DMS 273 (cell line): ENCODE measurements around the gene PDE6C.

Experiments
- DNase-seq: peaks from one replicate; lab custom pipeline; 2025; ENCODE audit not compliant: unreplicated experiment; lab: John Stamatoyannopoulos, UW

Gene PDE6C

GRCh38 chr10:93612311-93612710 lies at the start of gene PDE6C:
PDE6C (plus strand) TSS chr10:93612537; CDS start chr10:93612726, 189 bp downstream.
- no peak for DNase-seq

DNA sequence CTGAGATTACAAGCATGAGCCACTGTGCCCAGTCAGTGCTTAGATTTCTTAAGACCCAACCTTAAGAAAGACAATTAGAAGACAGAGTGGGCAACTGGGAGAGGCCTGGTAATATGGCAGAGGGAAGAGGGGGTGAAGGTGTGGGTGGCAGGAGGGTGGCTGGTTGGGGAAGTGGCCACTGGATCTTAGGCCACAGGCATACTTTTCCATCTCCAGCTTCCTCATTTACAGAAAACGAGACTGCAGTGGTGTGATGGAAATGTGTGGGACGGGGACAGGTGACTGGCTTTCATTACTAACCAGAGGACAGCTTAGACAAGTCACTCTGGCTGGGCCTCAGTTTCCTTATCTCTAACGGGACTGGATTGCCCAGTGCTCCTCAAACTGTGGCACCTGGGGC lies 46.9 kb upstream of the PDE6C start:
- no peak for DNase-seq

GRCh38 chr10:93566435-93567276 lies 45.7 kb upstream of the PDE6C start, which contains the start of gene FFAR4:
FFAR4 (plus strand) TSS chr10:93566665; CDS start chr10:93566721, 56 bp downstream.
- DNase-seq: peak; percentile 56

DNA sequence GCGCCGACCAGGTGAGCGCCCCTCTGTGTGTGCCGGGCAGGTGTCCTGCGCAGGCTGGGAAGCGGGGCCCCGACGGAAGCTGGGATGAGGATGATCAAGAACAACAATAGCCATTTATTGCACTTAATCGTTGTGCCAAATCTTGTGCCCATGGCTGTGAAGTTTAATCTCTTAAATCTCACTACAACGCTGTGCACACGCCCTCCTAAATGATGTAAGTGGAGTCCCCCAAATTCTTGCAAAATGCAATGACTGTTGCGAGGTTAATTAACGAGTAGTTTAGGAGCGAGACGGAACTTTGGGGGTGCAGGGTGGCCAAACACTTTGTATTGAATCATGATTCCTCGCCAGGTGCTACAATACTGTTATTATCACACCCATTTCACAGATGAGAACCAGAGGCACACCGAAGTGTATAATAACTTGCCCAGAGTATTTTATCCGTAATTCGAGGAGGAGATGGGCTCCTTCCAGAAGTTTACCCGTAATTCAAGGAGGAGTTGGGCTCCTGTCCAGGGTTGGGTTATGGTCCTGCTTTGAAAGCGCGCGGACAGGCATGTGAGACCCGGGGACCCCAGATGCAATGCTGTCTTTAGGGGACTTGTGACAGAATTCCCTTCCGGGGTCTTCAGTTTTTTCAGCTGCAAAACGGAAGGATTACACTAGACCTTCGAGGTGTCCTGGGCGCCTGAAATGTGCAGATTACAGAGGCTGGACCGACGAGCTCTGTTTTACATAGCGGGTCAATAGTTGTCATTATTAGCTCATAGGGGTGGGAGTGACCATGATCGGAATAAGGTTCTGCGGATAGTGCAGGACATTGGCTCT lies 44.8 kb upstream of the PDE6C start:
- DNase-seq: no peak

- DNase-seq: no peak
Observed at GRCh38 chr10:93568105-93568390, 44.3 kb upstream of the PDE6C start.

DNA sequence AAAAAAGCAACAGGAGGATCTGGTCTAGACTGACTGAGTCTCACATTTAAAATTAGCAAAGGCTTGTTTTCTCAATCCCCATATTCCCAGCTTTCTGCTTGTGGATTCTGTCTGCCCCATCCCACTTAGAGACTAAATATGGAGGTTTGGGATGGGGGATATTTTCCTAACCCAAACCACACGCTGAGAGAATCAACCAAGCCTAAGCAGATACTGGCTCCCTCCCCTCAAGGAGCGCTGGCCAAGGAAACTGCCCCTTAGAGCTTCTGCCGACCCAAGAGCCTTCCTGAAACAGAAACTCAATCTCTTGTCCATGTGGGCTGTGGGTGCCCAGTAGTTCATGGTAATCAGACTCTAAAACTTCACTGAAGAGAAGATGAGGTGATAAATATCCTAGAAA lies 42.0 kb upstream of the PDE6C start:
- no peak for DNase-seq

DNA sequence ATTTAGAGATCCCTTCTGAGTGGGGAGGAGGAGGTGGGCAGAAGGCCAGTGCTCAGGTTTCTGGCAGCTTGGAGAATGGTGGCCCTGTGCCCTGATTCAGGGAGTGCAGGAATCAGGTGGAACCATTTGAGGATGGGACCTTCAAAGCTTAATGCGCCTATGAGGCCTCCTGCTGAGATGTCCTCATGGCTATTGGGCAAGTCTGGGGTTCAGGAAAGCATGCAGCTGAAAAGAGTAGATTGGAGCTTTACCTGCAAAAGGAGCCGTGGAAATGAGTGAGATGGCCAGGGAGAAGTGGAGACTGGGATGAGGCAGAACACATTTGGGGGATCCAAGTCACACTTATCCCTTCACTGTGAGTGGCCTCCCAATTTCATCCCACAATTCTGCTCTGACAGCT lies 39.7 kb upstream of the PDE6C start:
- no peak for DNase-seq

- no peak for DNase-seq
Observed at GRCh38 chr10:93573051-93573909, 39.1 kb upstream of the PDE6C start.

GRCh38 chr10:93573924-93574323 lies 38.4 kb upstream of the PDE6C start:
- DNase-seq: no peak

DNA sequence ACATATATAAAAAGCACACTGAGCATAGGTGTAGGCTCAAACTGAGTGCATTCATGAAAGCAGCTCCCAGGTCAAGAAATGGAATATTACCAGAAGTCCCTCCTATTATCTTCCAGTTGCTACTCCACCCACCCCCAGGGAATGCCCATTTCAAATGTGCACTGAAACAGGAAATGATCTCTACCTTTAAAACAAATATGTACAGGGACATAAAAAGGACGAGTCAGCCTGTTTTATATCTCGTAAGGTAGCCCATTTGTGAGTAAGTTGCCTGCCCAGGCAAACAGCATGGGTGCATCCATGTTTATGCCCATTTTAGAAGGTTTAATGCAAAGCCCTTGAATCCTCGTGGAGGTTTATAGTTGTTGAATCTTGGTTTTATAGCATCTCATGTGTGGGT lies 35.4 kb upstream of the PDE6C start:
- no peak for DNase-seq

DNA sequence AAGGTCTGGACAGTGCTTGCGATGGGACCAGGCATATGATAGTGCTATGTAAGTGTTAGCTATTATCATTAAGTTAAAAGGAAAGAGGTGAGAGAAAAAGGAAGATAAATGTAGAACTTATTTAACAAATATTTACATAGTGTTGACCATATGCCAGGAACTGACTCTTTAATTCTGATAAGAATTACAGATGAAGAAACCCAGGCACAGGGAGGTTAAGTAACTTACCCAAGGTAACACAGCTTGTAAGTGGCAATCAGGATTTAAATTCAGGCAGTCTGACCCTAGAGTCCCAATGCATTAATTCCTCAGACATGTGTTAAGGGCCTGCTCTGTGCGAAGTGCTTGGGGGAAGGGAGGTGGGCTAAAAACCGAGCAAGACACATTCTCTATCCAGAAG lies 34.8 kb upstream of the PDE6C start:
- no peak for DNase-seq

DNA sequence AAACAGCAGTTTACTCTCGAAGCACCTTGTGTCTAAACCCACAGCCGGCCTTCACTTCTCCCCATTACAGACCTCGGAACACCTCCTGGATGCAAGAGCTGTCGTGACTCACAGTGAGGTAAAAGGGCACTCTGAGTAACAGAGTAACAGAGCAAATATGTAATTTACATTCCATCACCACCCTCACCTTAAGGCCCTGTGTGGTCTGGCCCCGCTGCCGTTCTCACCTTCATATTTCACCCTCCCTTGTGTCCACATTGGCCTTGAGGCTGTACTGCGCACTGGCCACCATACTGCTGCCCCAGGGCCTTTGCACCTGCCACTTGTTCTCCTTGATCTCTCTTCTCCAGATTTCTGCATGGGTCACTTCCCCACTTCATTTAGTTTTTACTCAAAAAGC lies 33.2 kb upstream of the PDE6C start:
- DNase-seq: no peak

DNA sequence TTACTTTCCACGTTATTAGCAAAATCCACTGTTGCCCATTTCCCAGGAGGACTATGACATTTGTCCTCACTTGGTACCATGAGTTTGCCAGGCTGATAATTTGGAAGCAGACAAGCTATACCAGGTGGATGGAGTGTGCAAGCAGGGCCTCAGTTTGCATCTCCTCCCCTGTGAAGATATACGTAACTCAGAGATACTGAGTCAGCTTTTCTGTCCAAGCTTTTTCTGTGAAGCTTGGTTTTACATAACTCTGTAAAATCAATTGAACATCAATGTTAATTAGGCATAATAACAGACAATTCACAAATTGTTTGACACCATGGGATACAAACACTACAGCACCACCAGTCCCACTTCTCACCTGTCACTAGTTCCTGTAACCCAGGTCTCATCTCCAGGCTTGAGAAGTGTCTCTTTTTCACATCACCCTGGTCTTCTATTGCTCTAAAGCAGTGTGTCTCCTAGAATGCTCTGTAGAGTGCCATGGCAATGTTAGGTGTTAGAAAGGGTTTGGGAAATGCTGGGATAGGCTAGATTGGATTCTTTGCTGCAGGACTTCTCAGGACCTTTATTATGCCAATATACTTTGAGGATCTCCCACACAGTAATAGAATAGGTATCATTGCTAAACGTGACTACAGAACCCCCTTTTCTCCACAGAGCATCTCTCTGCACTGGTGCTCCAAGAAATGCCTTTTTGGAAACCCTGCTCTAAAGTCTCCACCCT lies 32.2 kb upstream of the PDE6C start:
- DNase-seq: no peak

- DNase-seq: peak; percentile 34
Observed at GRCh38 chr10:93580828-93581227, 31.5 kb upstream of the PDE6C start.

- no peak for DNase-seq
Observed at GRCh38 chr10:93584445-93584844, 27.9 kb upstream of the PDE6C start.

- DNase-seq: no peak
Observed at GRCh38 chr10:93589648-93590562, 22.4 kb upstream of the PDE6C start.

DNA sequence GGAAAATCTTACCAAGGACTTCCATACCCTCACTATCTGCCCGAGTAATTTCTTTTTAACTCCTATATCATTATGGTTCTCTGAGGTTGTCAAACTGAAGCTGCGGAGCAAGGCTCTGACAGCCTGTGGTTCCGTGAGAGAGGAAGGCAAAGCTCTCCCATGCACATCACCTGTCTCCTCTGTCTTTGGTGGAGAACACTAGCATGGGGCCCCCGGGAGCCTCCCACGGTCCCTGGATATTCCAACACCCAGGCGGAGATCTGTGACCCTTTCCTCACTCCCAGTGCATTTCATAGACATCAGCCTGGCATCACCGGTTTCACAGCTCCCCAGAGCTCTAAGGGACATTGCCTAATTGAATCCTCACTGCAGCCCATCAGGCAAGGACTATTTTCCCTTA lies 21.7 kb upstream of the PDE6C start:
- DNase-seq: no peak

- DNase-seq: no peak
Observed at GRCh38 chr10:93591065-93591808, 21.1 kb upstream of the PDE6C start.

DNA sequence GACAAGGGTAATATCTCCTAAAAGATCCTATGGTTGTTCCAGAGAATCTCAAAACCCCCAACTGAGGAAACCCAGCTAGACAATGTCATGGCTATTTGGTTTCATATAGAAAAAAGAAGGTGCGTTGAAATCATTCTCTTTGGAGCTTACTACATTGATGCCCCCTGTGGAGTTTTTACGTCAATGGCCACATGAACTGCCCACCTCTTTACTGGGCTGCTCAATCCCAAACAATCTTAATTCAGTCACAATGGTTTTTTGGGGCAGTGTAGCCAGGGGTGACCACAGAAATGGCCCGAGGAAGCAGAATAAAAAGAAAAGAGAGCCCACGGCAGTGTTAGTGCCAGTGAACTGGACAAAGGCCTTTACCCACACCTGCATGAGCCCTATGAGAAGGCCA lies 19.1 kb upstream of the PDE6C start:
- no peak for DNase-seq
